Ascending aorta (tissue), 2 donors: ENCODE data around the gene SLC25A42. TPM values are rescaled to one million over a fixed set of nuclear protein-coding genes. Genes with fewer than 3 reads are reported as not detected.
A peak's percentile ranks its signal among the peaks of the same experiment; 100 is the strongest.

Source experiments
- DNase-seq, 2 donors: peaks; one replicate each; pipeline ENCODE4 v3.0.0-alpha.2; 2019; ENCODE audit warnings: low spot score in 2 of 2
- H3K27ac ChIP-seq, 2 donors: fragments of 200-600 bp; sonication (generic); one replicate each; pipeline ENCODE4 v1.5.1; 2016 to 2017; ENCODE audit warnings: mild to moderate bottlenecking in 1 of 2
- H3K27me3 ChIP-seq: fragments of 200-600 bp; sonication (generic); one replicate; pipeline ENCODE4 v1.5.1; 2017
- H3K36me3 ChIP-seq, 2 donors: fragments of 200-600 bp; sonication (generic); one replicate each; pipeline ENCODE4 v1.5.1; 2016
- H3K4me1 ChIP-seq, 2 donors: fragments of 200-600 bp; sonication (generic); one replicate each; pipeline ENCODE4 v1.5.1; 2016 to 2017; ENCODE audit warnings: mild to moderate bottlenecking in 1 of 2
- H3K4me3 ChIP-seq, 2 donors: fragments of 200-600 bp; sonication (generic); one replicate each; pipeline ENCODE4 v1.5.1; 2016 to 2017; ENCODE audit warnings: mild to moderate bottlenecking in 1 of 2
- H3K9me3 ChIP-seq, 2 donors: fragments of 200-600 bp; sonication (generic); one replicate each; pipeline ENCODE4 v1.5.1; 2016
- CTCF ChIP-seq, 3 experiments: fragments of 200-600 bp in 2 of 3; fragments of 450-650 bp in 1 of 3; sonication (generic) in 2 of 3; IDR thresholded peaks; one replicate each; pipeline ENCODE4 v1.5.1; 2016 to 2019; ENCODE audit warnings: antibody characterized with exemption in 3 of 3, mild to moderate bottlenecking in 1 of 3, moderate library complexity in 1 of 3
- intact Hi-C: fragments of 100-400 bp; cut with DNase I; formaldehyde crosslinking; loops from one replicate; pipeline ENCODE4 v1.15.1; 2023
- total RNA-seq: library from RNA; depleted of rRNA; stranded (reverse); fragments of >200 nt; gene quantifications from one replicate; pipeline ENCODE4 v1.1.0, GENCODE V29; 2016

The SLC25A42 gene
- total RNA-seq, 1 donor from 2014 or later: 8.9 TPM

GRCh38 chr19:19064811-19065745 is 1.3 kb downstream of the SLC25A42 start:
- no peak for DNase-seq
- intact Hi-C loops: loop anchor here (1.0 to 5.0 kb wide), 2 partner anchors 73 to 127 kb away; partner anchors contain the start of genes BORCS8, RFXANK and TMEM161A
- Histone ChIP-seq H3K4me3 (peak overlapping the region; percentile 81 to 95), H3K27me3 (no peaks in the 10 kb centered on the region), H3K27ac (peak overlapping the region; percentile 9 to 17), H3K9me3 (no peaks in the 10 kb centered on the region), H3K4me1 (peaks cover 0 to 27% of the 10 kb centered on the region in 2 donors), H3K36me3 (no peaks in the 10 kb centered on the region)
- TF ChIP-seq CTCF (IDR thresholded peaks at IDR 0.05): no peak

GRCh38 chr19:19067276-19068072 is 3.7 kb downstream of the SLC25A42 start:
- no peak overlapping the region for H3K27ac ChIP-seq
- no peaks in the 10 kb centered on the region for H3K36me3 ChIP-seq
- TF ChIP-seq CTCF (IDR thresholded peaks at IDR 0.05): no peak
- no peaks in the 10 kb centered on the region for H3K9me3 ChIP-seq
- peaks cover 0 to 27% of the 10 kb centered on the region in 2 donors for H3K4me1 ChIP-seq
- intact Hi-C loops: no loop called here
- DNase-seq: no peak
- no peak overlapping the region for H3K4me3 ChIP-seq
- H3K27me3 ChIP-seq: no peaks in the 10 kb centered on the region

GRCh38 chr19:19068659-19069654 is 5.2 kb downstream of the SLC25A42 start:
- no peak for TF ChIP-seq CTCF (IDR thresholded peaks at IDR 0.05)
- no peaks in the 10 kb centered on the region for H3K27me3 ChIP-seq
- H3K36me3 ChIP-seq: no peaks in the 10 kb centered on the region
- H3K9me3 ChIP-seq: no peaks in the 10 kb centered on the region
- intact Hi-C loops: no loop called here
- H3K27ac ChIP-seq: peak overlapping the region; percentile 56 to 59
- no peak overlapping the region for H3K4me3 ChIP-seq
- no peak for DNase-seq
- peaks cover 0 to 22% of the 10 kb centered on the region in 2 donors for H3K4me1 ChIP-seq

- no peak for DNase-seq
- no peaks in the 10 kb centered on the region for H3K36me3 ChIP-seq
- H3K4me1 ChIP-seq: peaks cover 0 to 6% of the 10 kb centered on the region in 2 donors
- no peak overlapping the region for H3K4me3 ChIP-seq
- no peak overlapping the region for H3K27ac ChIP-seq
- intact Hi-C loops: no loop called here
- no peaks in the 10 kb centered on the region for H3K9me3 ChIP-seq
- H3K27me3 ChIP-seq: no peaks in the 10 kb centered on the region
- no peak for TF ChIP-seq CTCF (IDR thresholded peaks at IDR 0.05)
Observed at GRCh38 chr19:19071897-19072296, 8.1 kb downstream of the SLC25A42 start.
